ENCODE results near the gene CRYM. TPM values are rescaled to one million over a fixed set of nuclear protein-coding genes. Genes with fewer than 3 reads are reported as not detected.

CRYM gene
- total RNA-seq: 0.26 and 0.50 TPM in 2 replicates
- polyA plus RNA-seq: 0.06 and 0.30 TPM in 2 replicates
- polyA plus RNA-seq (2012): 0.69 TPM in 1 of 2 replicates, not detected in the other
- not detected in 2 replicates for polyA minus RNA-seq (ENCODE audit: low replicate concordance)

DNA sequence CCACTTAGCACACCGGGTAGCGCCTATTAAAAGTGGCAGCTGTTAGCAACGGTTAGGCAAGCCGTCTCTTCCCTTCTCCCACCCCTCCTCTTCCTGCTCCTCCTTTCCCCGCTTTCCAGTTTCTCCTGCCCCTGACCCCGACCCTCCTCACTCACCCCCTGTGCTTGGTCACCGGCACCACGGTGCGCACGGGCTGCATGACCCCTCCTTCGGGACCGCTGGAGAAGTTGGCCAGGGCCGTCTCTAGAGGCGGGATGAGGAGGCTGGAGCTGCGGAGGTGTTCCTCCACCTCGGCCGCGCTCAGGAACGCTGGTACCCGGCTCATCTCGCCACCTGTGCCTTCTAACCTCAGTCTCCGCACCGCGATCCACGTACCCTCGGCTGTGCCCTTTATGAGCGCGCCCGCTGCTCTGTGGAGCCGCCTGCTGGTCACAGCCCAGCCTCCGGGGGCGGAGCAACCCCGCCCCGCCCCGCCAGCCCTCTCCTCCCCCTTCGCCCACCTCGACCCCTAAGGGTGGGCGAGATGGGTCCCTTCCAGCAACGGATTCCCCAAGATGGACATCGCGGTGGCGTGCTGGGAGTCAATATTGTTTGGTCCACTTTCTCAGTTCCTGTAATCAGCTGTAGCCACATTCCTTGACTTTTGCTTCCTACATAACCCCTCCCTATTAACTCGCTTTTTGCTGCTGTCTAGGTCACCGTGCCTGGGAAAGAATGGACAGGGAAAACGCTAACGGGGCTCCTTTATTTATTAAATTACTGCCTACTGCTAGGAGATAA lies at the start of gene CRYM:
CRYM (minus strand) TSS at position 364 of the 780 bp plus-strand sequence; CDS start at position 325, 39 bp downstream.
- no peaks in the 10 kb centered on the region for H3K36me3 ChIP-seq (ENCODE audit: control insufficient read depth, insufficient read depth, low read length)
- peak within 1 kb of the TSS; percentile 62 for H2AFZ ChIP-seq (ENCODE audit: low read length)
- H3K9me3 ChIP-seq (ENCODE audit: control insufficient read depth, insufficient read depth, low read depth, low read length): no peaks in the 10 kb centered on the region
- no peak within 1 kb of the TSS for H3K9ac ChIP-seq (ENCODE audit: insufficient read depth, low read length)
- no peaks in the 10 kb centered on the region for H3K79me2 ChIP-seq (ENCODE audit: control insufficient read depth, insufficient read depth, low read length)
- DNase-seq (ENCODE audit: low read depth in 2 of 2): peak in 1 of 2 donors; percentile 29
- peak within 1 kb of the TSS; percentile 93 for H3K4me2 ChIP-seq (ENCODE audit: extremely low read depth, insufficient read depth, low read length)
- no peak within 1 kb of the TSS for H3K27ac ChIP-seq (ENCODE audit: insufficient read depth, low read length)
- H3K4me1 ChIP-seq (ENCODE audit: control insufficient read depth, extremely low read depth, insufficient read depth, low read length): no peaks in the 10 kb centered on the region
- peaks cover 41% of the 10 kb centered on the region for H3K27me3 ChIP-seq (ENCODE audit: control insufficient read depth, insufficient read depth, low read length)
- peak within 1 kb of the TSS; percentile 28 to 56 (median 47) for H3K4me3 ChIP-seq (replicated peaks in 1 of 4; ENCODE audit: control extremely low read depth in 1 of 4, insufficient read depth in 1 of 4, low read depth in 3 of 4, low read length in 4 of 4)
- peak; percentile 63 for TF ChIP-seq EZH2 (IDR thresholded peaks at IDR 0.05; ENCODE audit: low read length, missing control alignments)
- TF ChIP-seq, protein P1, sequence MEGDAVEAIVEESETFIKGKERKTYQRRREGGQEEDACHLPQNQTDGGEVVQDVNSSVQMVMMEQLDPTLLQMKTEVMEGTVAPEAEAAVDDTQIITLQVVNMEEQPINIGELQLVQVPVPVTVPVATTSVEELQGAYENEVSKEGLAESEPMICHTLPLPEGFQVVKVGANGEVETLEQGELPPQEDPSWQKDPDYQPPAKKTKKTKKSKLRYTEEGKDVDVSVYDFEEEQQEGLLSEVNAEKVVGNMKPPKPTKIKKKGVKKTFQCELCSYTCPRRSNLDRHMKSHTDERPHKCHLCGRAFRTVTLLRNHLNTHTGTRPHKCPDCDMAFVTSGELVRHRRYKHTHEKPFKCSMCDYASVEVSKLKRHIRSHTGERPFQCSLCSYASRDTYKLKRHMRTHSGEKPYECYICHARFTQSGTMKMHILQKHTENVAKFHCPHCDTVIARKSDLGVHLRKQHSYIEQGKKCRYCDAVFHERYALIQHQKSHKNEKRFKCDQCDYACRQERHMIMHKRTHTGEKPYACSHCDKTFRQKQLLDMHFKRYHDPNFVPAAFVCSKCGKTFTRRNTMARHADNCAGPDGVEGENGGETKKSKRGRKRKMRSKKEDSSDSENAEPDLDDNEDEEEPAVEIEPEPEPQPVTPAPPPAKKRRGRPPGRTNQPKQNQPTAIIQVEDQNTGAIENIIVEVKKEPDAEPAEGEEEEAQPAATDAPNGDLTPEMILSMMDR (conservative IDR thresholded peaks at IDR 0.05 in 1 of 2, IDR thresholded peaks at IDR 0.05 in 1 of 2; ENCODE audit: low read depth in 1 of 2, low read length in 2 of 2): peak; percentile 62 to 71
- no peaks in the 10 kb centered on the region for H4K20me1 ChIP-seq (ENCODE audit: control insufficient read depth, extremely low read depth, insufficient read depth, low read length)

DNA sequence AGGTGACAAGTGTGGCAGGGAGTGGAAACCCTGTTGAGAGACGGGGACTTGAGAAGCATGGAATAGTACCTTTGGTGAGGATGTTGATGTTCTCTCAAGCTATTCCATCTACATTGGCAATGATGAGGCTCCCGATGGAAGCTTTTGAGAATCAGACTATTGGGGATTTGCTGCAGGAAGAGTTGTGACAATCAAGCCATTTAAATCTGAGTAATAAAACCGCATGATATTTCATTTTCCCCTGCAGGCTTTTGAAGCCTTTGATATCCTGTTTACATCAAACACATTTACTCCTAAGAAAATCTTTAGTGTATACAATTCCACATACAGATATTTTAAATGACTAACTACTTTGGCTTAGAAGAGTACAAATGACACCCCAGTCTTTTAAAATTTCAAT lies 49.0 kb upstream of the CRYM start:
- Histone ChIP-seq H3K4me3 (replicated peaks in 1 of 4; ENCODE audit: control extremely low read depth in 1 of 4, insufficient read depth in 1 of 4, low read depth in 3 of 4, low read length in 4 of 4) (no peak overlapping the region), H2AFZ (ENCODE audit: low read length) (no peak overlapping the region), H3K27ac (ENCODE audit: insufficient read depth, low read length) (no peak overlapping the region), H3K4me2 (ENCODE audit: extremely low read depth, insufficient read depth, low read length) (no peak overlapping the region), H3K9me3 (ENCODE audit: control insufficient read depth, insufficient read depth, low read depth, low read length) (no peaks in the 10 kb centered on the region), H3K4me1 (ENCODE audit: control insufficient read depth, extremely low read depth, insufficient read depth, low read length) (no peaks in the 10 kb centered on the region), H3K27me3 (ENCODE audit: control insufficient read depth, insufficient read depth, low read length) (no peaks in the 10 kb centered on the region), H4K20me1 (ENCODE audit: control insufficient read depth, extremely low read depth, insufficient read depth, low read length) (no peaks in the 10 kb centered on the region), H3K79me2 (ENCODE audit: control insufficient read depth, insufficient read depth, low read length) (no peaks in the 10 kb centered on the region), H3K9ac (ENCODE audit: insufficient read depth, low read length) (no peak overlapping the region), H3K36me3 (ENCODE audit: control insufficient read depth, insufficient read depth, low read length) (no peaks in the 10 kb centered on the region)
- TF ChIP-seq EZH2 (IDR thresholded peaks at IDR 0.05; ENCODE audit: low read length, missing control alignments): no peak
- TF ChIP-seq, protein P1 (conservative IDR thresholded peaks at IDR 0.05 in 1 of 2, IDR thresholded peaks at IDR 0.05 in 1 of 2; ENCODE audit: low read depth in 1 of 2, low read length in 2 of 2): no peak
- DNase-seq (ENCODE audit: low read depth in 2 of 2): no peak

DNA sequence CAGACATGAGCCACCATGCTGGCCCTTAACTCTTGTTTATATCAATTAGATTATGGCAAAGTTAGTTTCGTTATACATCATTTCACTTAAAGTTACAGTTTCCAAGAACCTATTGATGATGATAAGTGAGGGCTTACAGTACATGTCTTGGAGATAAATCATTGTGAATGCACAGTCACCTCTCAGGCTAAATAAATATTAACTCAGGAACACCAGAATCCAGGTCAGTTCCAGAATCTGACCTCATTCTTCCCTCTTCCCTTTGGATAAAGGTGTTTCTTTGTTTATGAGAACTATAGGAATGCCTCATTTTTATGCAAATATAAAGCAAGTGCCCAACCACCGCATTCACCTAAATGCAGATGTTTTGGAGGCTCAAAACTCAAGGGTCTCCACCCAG lies 48.4 kb upstream of the CRYM start:
- H3K79me2 ChIP-seq (ENCODE audit: control insufficient read depth, insufficient read depth, low read length): no peaks in the 10 kb centered on the region
- no peak for TF ChIP-seq EZH2 (IDR thresholded peaks at IDR 0.05; ENCODE audit: low read length, missing control alignments)
- TF ChIP-seq, protein P1 (conservative IDR thresholded peaks at IDR 0.05 in 1 of 2, IDR thresholded peaks at IDR 0.05 in 1 of 2; ENCODE audit: low read depth in 1 of 2, low read length in 2 of 2): no peak
- no peaks in the 10 kb centered on the region for H3K36me3 ChIP-seq (ENCODE audit: control insufficient read depth, insufficient read depth, low read length)
- no peaks in the 10 kb centered on the region for H4K20me1 ChIP-seq (ENCODE audit: control insufficient read depth, extremely low read depth, insufficient read depth, low read length)
- H3K27me3 ChIP-seq (ENCODE audit: control insufficient read depth, insufficient read depth, low read length): no peaks in the 10 kb centered on the region
- H3K4me2 ChIP-seq (ENCODE audit: extremely low read depth, insufficient read depth, low read length): no peak overlapping the region
- no peaks in the 10 kb centered on the region for H3K4me1 ChIP-seq (ENCODE audit: control insufficient read depth, extremely low read depth, insufficient read depth, low read length)
- H3K9ac ChIP-seq (ENCODE audit: insufficient read depth, low read length): no peak overlapping the region
- no peaks in the 10 kb centered on the region for H3K9me3 ChIP-seq (ENCODE audit: control insufficient read depth, insufficient read depth, low read depth, low read length)
- no peak overlapping the region for H3K4me3 ChIP-seq (replicated peaks in 1 of 4; ENCODE audit: control extremely low read depth in 1 of 4, insufficient read depth in 1 of 4, low read depth in 3 of 4, low read length in 4 of 4)
- no peak overlapping the region for H2AFZ ChIP-seq (ENCODE audit: low read length)
- H3K27ac ChIP-seq (ENCODE audit: insufficient read depth, low read length): no peak overlapping the region
- no peak for DNase-seq (ENCODE audit: low read depth in 2 of 2)
